GM23338 (cell line): Measurements from ENCODE around the gene PDZK1IP1. TPM values are rescaled to one million over a fixed set of nuclear protein-coding genes. Genes with fewer than 3 reads are reported as not detected.

Experiments used
- ATAC-seq: fragments of 200-7000 bp; cut with Tn5 transposase; 3 replicates; pipeline ENCODE4 v1.9.1; 2020
- DNase-seq: peaks from one replicate; pipeline ENCODE4 v3.0.0-alpha.2; 2015; ENCODE audit warnings: low spot score
- H2AFZ ChIP-seq: fragments of 200-600 bp; sonication (generic); 2 replicates; pipeline ENCODE4 v1.8.0; 2016; ENCODE audit warnings: antibody characterized with exemption, mild to moderate bottlenecking, moderate library complexity
- H3F3A ChIP-seq: fragments of 200-600 bp; sonication (generic); replicated peaks from 2 replicates; pipeline ENCODE4 v1.8.0; 2017; ENCODE audit warnings: antibody characterized with exemption, mixed run types, low read depth
- H3K27ac ChIP-seq: fragments of 200-600 bp; sonication (generic); 2 replicates; pipeline ENCODE4 v1.6.1; 2016; ENCODE audit warnings: low read depth
- H3K27me3 ChIP-seq: fragments of 200-600 bp; sonication (generic); 2 replicates; pipeline ENCODE4 v1.8.0; 2016; ENCODE audit warnings: mild to moderate bottlenecking, mixed run types, moderate library complexity; ENCODE audit not compliant: insufficient read depth
- H3K36me3 ChIP-seq: fragments of 200-600 bp; sonication (generic); 2 replicates; pipeline ENCODE4 v1.8.0; 2016; ENCODE audit warnings: mild to moderate bottlenecking; ENCODE audit not compliant: insufficient read depth
- H3K4me1 ChIP-seq: fragments of 200-600 bp; sonication (generic); 2 replicates; pipeline ENCODE4 v1.8.0; 2016; ENCODE audit warnings: mild to moderate bottlenecking, moderate library complexity; ENCODE audit not compliant: insufficient read depth
- H3K4me2 ChIP-seq: fragments of 200-600 bp; sonication (generic); 2 replicates; pipeline ENCODE4 v1.7.1; 2017; ENCODE audit warnings: mixed run types
- H3K4me3 ChIP-seq: fragments of 200-600 bp; sonication (generic); 2 replicates; pipeline ENCODE4 v1.6.1; 2016; ENCODE audit warnings: mixed run types
- H3K79me2 ChIP-seq: fragments of 200-600 bp; sonication (generic); replicated peaks from 2 replicates; pipeline ENCODE4 v1.8.0; 2017; ENCODE audit warnings: mild to moderate bottlenecking; ENCODE audit not compliant: insufficient read depth
- H3K9me2 ChIP-seq: fragments of 200-600 bp; sonication (generic); 2 replicates; pipeline ENCODE4 v1.8.0; 2017; ENCODE audit not compliant: insufficient read depth
- H4K20me1 ChIP-seq: fragments of 200-600 bp; sonication (generic); replicated peaks from 2 replicates; pipeline ENCODE4 v1.8.0; 2017; ENCODE audit warnings: mild to moderate bottlenecking; ENCODE audit not compliant: insufficient read depth
- H3K27ac Mint-ChIP-seq: 2 replicates; pipeline ENCODE4 v1.8.0; 2020; ENCODE audit warnings: inconsistent platforms, mild to moderate bottlenecking, moderate library complexity, mixed read lengths
- H3K27me3 Mint-ChIP-seq: 3 replicates; pipeline ENCODE4 v1.8.0; 2022; ENCODE audit warnings: low read depth, mild to moderate bottlenecking, moderate library complexity, mixed read lengths, inconsistent platforms; ENCODE audit not compliant: insufficient read depth, poor library complexity
- H3K36me3 Mint-ChIP-seq: 3 replicates; pipeline ENCODE4 v1.8.0; 2021; ENCODE audit warnings: low read depth, mild to moderate bottlenecking, inconsistent platforms, moderate library complexity, mixed read lengths
- H3K4me1 Mint-ChIP-seq: 3 replicates; pipeline ENCODE4 v1.8.0; 2020; ENCODE audit warnings: mild to moderate bottlenecking, inconsistent platforms, mixed read lengths
- H3K4me3 Mint-ChIP-seq: 3 replicates; pipeline ENCODE4 v1.8.0; 2021; ENCODE audit warnings: moderate library complexity, mild to moderate bottlenecking, inconsistent platforms, mixed read lengths
- H3K9me3 Mint-ChIP-seq: 3 replicates; pipeline ENCODE4 v1.8.0; 2020; ENCODE audit warnings: moderate library complexity, mild to moderate bottlenecking, inconsistent platforms, mixed read lengths
- CREB1 ChIP-seq: fragments of 250-450 bp; sonication (Bioruptor Pico); IDR thresholded peaks from 2 replicates; pipeline ENCODE4 v1.5.0; 2020; ENCODE audit warnings: low read depth, mild to moderate bottlenecking, moderate library complexity
- CTCF ChIP-seq, 2 experiments: fragments of 200-600 bp in 1 of 2; sonication (generic) in 1 of 2; conservative IDR thresholded peaks; 2 replicates each; pipeline versions ENCODE4 v1.5.1 to v1.6.1; 2016 to 2017; ENCODE audit warnings: antibody characterized with exemption in 2 of 2, low read depth in 2 of 2, mild to moderate bottlenecking in 2 of 2, moderate library complexity in 1 of 2
- EZH2 ChIP-seq: fragments of 200-600 bp; sonication (generic); IDR thresholded peaks from one replicate; pipeline ENCODE4 v1.8.0; 2017; ENCODE audit warnings: antibody characterized with exemption, mild to moderate bottlenecking, low read depth; ENCODE audit not compliant: unreplicated experiment
- EZH2phosphoT487 ChIP-seq: fragments of 200-600 bp; sonication (generic); IDR thresholded peaks from one replicate; pipeline ENCODE4 v1.8.1; 2018; ENCODE audit warnings: antibody characterized with exemption; ENCODE audit not compliant: unreplicated experiment
- JUNB ChIP-seq: IDR thresholded peaks from one replicate; pipeline ENCODE4 v1.6.1; 2016; ENCODE audit warnings: antibody characterized with exemption; ENCODE audit not compliant: unreplicated experiment
- REST ChIP-seq: IDR thresholded peaks from one replicate; pipeline ENCODE4 v1.6.1; 2018; ENCODE audit warnings: antibody characterized with exemption; ENCODE audit not compliant: unreplicated experiment
- STAT1 ChIP-seq: IDR thresholded peaks from one replicate; pipeline ENCODE4 v1.6.1; 2016; ENCODE audit warnings: antibody characterized with exemption; ENCODE audit not compliant: unreplicated experiment
- ZNF114 ChIP-seq: fragments of 250-450 bp; sonication (Bioruptor Pico); IDR thresholded peaks from 2 replicates; pipeline ENCODE4 v1.5.0; 2020; ENCODE audit warnings: mild to moderate bottlenecking, moderate library complexity
- ZNF331 ChIP-seq: fragments of 250-450 bp; sonication (Bioruptor Pico); IDR thresholded peaks from 2 replicates; pipeline ENCODE4 v1.5.0; 2020; ENCODE audit warnings: low read depth, mild to moderate bottlenecking, moderate library complexity
- ZNF462 ChIP-seq: fragments of 250-450 bp; sonication (Bioruptor Pico); IDR thresholded peaks from 2 replicates; pipeline ENCODE4 v1.5.0; 2020; ENCODE audit warnings: mild to moderate bottlenecking, moderate library complexity
- polyA plus RNA-seq: library from polyadenylated mRNA; unstranded; fragments of >200 nt; fragmentation: Nextera tagmentation; extraction: Ambion mirVana; gene quantifications from 2 replicates; pipeline ENCODE4 v1.2.1, GENCODE V29; 2016
- total RNA-seq: library from RNA; depleted of rRNA; stranded (reverse); fragments of >200 nt; shearing (Covaris generic); gene quantifications from 2 replicates; pipeline ENCODE4 v1.2.3, GENCODE V29; 2014

Gene PDZK1IP1
- total and polyA plus RNA-seq, 2 experiments from 2014 or later = not detected

- no peaks in the 10 kb centered on the region for H3K36me3 Mint-ChIP-seq
- H3K27me3 Mint-ChIP-seq = peaks cover 24% of the 10 kb centered on the region
- no peak overlapping the region for H3K4me2 ChIP-seq
- H3K4me1 Mint-ChIP-seq = peaks cover 28% of the 10 kb centered on the region
- H3K4me3 ChIP-seq = no peak overlapping the region
- no peak overlapping the region for H3K27ac ChIP-seq
- DNase-seq (no peak), ATAC-seq (no peak)
- H2AFZ ChIP-seq = no peak overlapping the region
- no peak for TF ChIP-seq JUNB
- TF ChIP-seq EZH2phosphoT487 = no peak
- no peak for TF ChIP-seq ZNF114 (CRISPR knock-in tag)
- no peak for TF ChIP-seq EZH2
- no peak for TF ChIP-seq REST
- no peak for TF ChIP-seq STAT1
- no peak for TF ChIP-seq ZNF462 (CRISPR knock-in tag)
- no peak for TF ChIP-seq CTCF (conservative IDR thresholded peaks at IDR 0.05; ENCODE audit: low read depth in 2 of 2)
- TF ChIP-seq ZNF331 (CRISPR knock-in tag) = no peak
- no peak for TF ChIP-seq CREB1 (CRISPR knock-in tag)
- 0 out of 2 replicates have a peak, but pooled peaks cover 3% of the 10 kb centered on the region for H3K9me2 ChIP-seq
- H3K9me3 Mint-ChIP-seq = peaks cover 18% of the 10 kb centered on the region; the same call in 2 of the 3 replicates
- peaks cover 14% of the 10 kb centered on the region for H3K4me1 ChIP-seq
- no peaks in the 10 kb centered on the region for H3K27me3 ChIP-seq
- H3K27ac Mint-ChIP-seq = no peak overlapping the region
- no peaks in the 10 kb centered on the region for H3K36me3 ChIP-seq
- H4K20me1 ChIP-seq = no peaks in the 10 kb centered on the region
- no peaks in the 10 kb centered on the region for H3F3A ChIP-seq
- H3K4me3 Mint-ChIP-seq = no peak overlapping the region
- H3K79me2 ChIP-seq = no peaks in the 10 kb centered on the region
These were observed 1.9 kb downstream of the PDZK1IP1 start for GRCh38 chr1:47187926-47188250.
